Calu3 (cell line): ENCODE data around the gene TRRAP. TPM values are rescaled to one million over a fixed set of nuclear protein-coding genes. Genes with fewer than 3 reads are reported as not detected.

Experiments used
- BruUV-seq: library from RNA; stranded (reverse); fragments of 400-500 nt; replicated peaks from 2 replicates; lab custom pipeline; 2021; lab: Mats Ljungman, UMichigan
- CTCF ChIA-PET: fragments of 300-600 bp; sonication (Branson Sonifier 250); formaldehyde crosslinking; loops from one replicate; lab custom pipeline; 2022; ENCODE audit warnings: antibody characterized with exemption; lab: Charles Lee
- DNase-seq: peaks from one replicate; pipeline ENCODE4 v3.0.0; 2022
- H3K27ac Mint-ChIP-seq: one replicate; pipeline ENCODE4 v1.8.0; 2022; ENCODE audit warnings: mixed read lengths; ENCODE audit not compliant: unreplicated experiment
- H3K27me3 Mint-ChIP-seq: one replicate; pipeline ENCODE4 v1.8.0; 2022; ENCODE audit warnings: mixed read lengths; ENCODE audit not compliant: unreplicated experiment
- H3K36me3 Mint-ChIP-seq: one replicate; pipeline ENCODE4 v1.8.0; 2022; ENCODE audit warnings: mild to moderate bottlenecking, moderate library complexity, mixed read lengths; ENCODE audit not compliant: insufficient read depth, unreplicated experiment
- H3K4me1 Mint-ChIP-seq: one replicate; pipeline ENCODE4 v1.8.0; 2022; ENCODE audit warnings: mild to moderate bottlenecking, low read depth, mixed read lengths; ENCODE audit not compliant: unreplicated experiment
- H3K4me3 Mint-ChIP-seq: one replicate; pipeline ENCODE4 v1.8.0; 2022; ENCODE audit warnings: mild to moderate bottlenecking, low read depth, moderate library complexity, mixed read lengths; ENCODE audit not compliant: unreplicated experiment
- H3K9me3 Mint-ChIP-seq: one replicate; pipeline ENCODE4 v1.8.0; 2022; ENCODE audit warnings: low read depth, mixed read lengths; ENCODE audit not compliant: unreplicated experiment
- intact Hi-C: fragments of 100-400 bp; cut with micrococcal nuclease; formaldehyde crosslinking; loops from one replicate; pipeline ENCODE4 v1.10.0; 2022; ENCODE audit not compliant: unreplicated experiment
- total RNA-seq: library from RNA; stranded (reverse); gene quantifications from 2 replicates; pipeline ENCODE4 v1.2.3, GENCODE V29; 2022
- TF ChIP-seq, protein P1 (sequence below): fragments of 200-600 bp; IDR thresholded peaks from one replicate; pipeline ENCODE4 v1.8.0; 2022; ENCODE audit warnings: antibody characterized with exemption; ENCODE audit not compliant: unreplicated experiment

The TRRAP gene
- total RNA-seq, 1 experiment from 2014 or later, result 30.9 TPM

- Mint-ChIP-seq H3K27me3 (peaks cover 43% of the 10 kb centered on the region), H3K4me1 (peaks cover 7% of the 10 kb centered on the region), H3K4me3 (no peak overlapping the region), H3K9me3 (no peaks in the 10 kb centered on the region), H3K36me3 (no peaks in the 10 kb centered on the region), H3K27ac (no peak overlapping the region)
- CTCF ChIA-PET, result no interaction called here
- TF ChIP-seq, protein P1, sequence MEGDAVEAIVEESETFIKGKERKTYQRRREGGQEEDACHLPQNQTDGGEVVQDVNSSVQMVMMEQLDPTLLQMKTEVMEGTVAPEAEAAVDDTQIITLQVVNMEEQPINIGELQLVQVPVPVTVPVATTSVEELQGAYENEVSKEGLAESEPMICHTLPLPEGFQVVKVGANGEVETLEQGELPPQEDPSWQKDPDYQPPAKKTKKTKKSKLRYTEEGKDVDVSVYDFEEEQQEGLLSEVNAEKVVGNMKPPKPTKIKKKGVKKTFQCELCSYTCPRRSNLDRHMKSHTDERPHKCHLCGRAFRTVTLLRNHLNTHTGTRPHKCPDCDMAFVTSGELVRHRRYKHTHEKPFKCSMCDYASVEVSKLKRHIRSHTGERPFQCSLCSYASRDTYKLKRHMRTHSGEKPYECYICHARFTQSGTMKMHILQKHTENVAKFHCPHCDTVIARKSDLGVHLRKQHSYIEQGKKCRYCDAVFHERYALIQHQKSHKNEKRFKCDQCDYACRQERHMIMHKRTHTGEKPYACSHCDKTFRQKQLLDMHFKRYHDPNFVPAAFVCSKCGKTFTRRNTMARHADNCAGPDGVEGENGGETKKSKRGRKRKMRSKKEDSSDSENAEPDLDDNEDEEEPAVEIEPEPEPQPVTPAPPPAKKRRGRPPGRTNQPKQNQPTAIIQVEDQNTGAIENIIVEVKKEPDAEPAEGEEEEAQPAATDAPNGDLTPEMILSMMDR, result no peak
- no peak for DNase-seq
- no TSS peak for BruUV-seq
- intact Hi-C loops, result no loop called here
These were observed 15.5 kb upstream of the TRRAP start for GRCh38 chr7:98862716-98863420.

GRCh38 chr7:98863601-98864000 lies 14.7 kb upstream of the TRRAP start:
- H3K27ac Mint-ChIP-seq, result no peak overlapping the region
- H3K9me3 Mint-ChIP-seq, result no peaks in the 10 kb centered on the region
- peaks cover 7% of the 10 kb centered on the region for H3K4me1 Mint-ChIP-seq
- peaks cover 39% of the 10 kb centered on the region for H3K27me3 Mint-ChIP-seq
- no peak overlapping the region for H3K4me3 Mint-ChIP-seq
- CTCF ChIA-PET, result no interaction called here
- intact Hi-C loops, result no loop called here
- no peak for DNase-seq
- BruUV-seq, result no TSS peak
- H3K36me3 Mint-ChIP-seq, result no peaks in the 10 kb centered on the region
- TF ChIP-seq, protein P1, result no peak

DNA sequence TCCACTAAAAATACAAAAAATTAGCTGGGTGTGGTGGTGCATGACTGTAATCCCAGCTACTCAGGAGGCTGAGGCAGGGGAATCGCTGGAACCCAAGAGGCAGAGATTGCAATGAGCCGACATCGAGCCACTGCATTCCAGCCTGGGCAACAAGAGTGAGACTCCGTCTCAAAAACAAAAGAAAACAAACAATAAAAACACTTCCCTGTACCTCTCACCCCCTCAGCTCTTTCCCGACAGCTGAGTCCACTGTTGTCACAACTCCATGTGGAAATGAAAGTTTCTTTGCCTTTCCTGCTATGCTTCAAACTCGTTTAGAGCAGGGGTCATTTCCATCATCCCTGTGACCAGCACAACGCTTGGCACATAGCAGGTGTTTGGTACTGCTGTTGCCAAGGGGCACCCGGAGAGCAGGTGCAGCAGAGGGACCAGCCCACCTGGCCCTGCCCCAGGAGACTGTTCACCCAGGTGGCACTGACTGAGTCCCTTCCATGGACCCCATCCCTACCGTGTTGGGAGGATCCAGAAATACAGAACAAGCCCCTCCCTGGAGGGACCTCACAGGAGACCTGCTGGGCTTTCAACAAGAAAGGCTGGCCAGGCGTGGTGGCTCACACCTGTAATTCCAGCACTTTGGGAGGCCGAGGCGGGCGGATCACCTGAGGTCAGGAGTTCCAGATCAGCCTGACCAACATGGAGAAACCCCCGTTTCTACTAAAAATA lies 13.4 kb upstream of the TRRAP start:
- H3K27ac Mint-ChIP-seq, result no peak overlapping the region
- intact Hi-C loops, result no loop called here

DNA sequence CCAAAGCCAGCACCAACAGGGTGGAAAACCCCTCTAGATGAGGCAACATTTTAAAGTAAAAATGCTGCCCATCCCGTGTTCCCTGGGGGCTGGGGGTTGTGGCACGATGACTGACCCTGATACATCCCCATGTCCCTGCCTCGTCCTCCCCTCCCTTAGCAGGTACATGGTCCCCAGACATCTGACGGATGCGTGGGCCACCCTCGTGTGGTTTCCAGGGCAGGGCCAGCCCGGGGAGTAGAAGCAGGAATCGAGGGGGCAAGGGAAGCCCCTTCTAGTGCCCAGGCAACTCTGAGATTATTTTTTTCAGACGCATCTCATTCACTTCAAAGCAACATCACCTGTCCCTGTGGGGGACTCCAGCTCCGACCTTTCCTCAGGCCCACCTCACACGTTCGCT lies 12.0 kb upstream of the TRRAP start:
- peaks cover 40% of the 10 kb centered on the region for H3K27me3 Mint-ChIP-seq
- no peak overlapping the region for H3K4me3 Mint-ChIP-seq
- BruUV-seq, result no TSS peak
- TF ChIP-seq, protein P1, result no peak
- no peaks in the 10 kb centered on the region for H3K9me3 Mint-ChIP-seq
- DNase-seq, result no peak
- intact Hi-C loops, result no loop called here
- no peaks in the 10 kb centered on the region for H3K36me3 Mint-ChIP-seq
- H3K27ac Mint-ChIP-seq, result no peak overlapping the region
- H3K4me1 Mint-ChIP-seq, result peaks cover 7% of the 10 kb centered on the region
- CTCF ChIA-PET, result interaction anchor here (1.0 kb wide), 1 partner anchor 13 kb away, joined by 3 read pairs; no protein-coding TSS in a partner anchor

More for the DNA sequence above, 13.4 kb upstream of the TRRAP start:
- BruUV-seq, result no TSS peak
- Mint-ChIP-seq H3K4me3 (no peak overlapping the region), H3K36me3 (no peaks in the 10 kb centered on the region), H3K9me3 (no peaks in the 10 kb centered on the region), H3K27me3 (peaks cover 29% of the 10 kb centered on the region), H3K4me1 (peaks cover 7% of the 10 kb centered on the region)
- DNase-seq, result no peak
- CTCF ChIA-PET, result no interaction called here
- TF ChIP-seq, protein P1, result no peak
